B cell (primary cell): ENCODE data around the gene CDC25C.

Experiments
- EZH2 ChIP-seq: IDR thresholded peaks from 2 replicates; pipeline ENCODE4 v1.6.1; 2012; ENCODE audit warnings: borderline replicate concordance, low read depth, mild to moderate bottlenecking, moderate library complexity, low read length; ENCODE audit not compliant: insufficient read depth, poor library complexity, severe bottlenecking
- TF ChIP-seq, protein P1 (sequence below): fragments of 200-600 bp; IDR thresholded peaks from one replicate; pipeline ENCODE4 v1.8.0; 2022; ENCODE audit warnings: antibody characterized with exemption, mild to moderate bottlenecking

DNA sequence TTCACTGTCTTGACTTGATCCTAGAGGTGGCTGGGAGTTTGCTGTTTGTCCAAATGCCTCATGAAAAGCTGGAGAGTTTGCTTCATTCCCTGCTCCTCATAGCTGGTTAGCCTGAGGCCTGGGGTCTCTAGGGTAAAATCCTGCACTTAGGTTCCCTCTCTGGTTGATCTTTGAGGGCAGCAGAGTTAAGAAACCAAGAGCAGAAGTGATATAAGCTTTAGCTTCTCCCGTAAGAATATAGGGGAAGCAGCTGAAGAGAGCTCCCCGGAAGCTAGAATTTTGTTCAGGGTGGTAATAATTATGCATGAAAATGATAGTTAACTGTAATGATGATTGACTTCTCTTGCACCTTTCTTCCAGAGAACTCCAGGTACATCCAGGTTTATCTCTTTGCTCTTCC is 7.9 kb upstream of the CDC25C start:
- TF ChIP-seq, protein P1, sequence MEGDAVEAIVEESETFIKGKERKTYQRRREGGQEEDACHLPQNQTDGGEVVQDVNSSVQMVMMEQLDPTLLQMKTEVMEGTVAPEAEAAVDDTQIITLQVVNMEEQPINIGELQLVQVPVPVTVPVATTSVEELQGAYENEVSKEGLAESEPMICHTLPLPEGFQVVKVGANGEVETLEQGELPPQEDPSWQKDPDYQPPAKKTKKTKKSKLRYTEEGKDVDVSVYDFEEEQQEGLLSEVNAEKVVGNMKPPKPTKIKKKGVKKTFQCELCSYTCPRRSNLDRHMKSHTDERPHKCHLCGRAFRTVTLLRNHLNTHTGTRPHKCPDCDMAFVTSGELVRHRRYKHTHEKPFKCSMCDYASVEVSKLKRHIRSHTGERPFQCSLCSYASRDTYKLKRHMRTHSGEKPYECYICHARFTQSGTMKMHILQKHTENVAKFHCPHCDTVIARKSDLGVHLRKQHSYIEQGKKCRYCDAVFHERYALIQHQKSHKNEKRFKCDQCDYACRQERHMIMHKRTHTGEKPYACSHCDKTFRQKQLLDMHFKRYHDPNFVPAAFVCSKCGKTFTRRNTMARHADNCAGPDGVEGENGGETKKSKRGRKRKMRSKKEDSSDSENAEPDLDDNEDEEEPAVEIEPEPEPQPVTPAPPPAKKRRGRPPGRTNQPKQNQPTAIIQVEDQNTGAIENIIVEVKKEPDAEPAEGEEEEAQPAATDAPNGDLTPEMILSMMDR, result no peak
- no peak for TF ChIP-seq EZH2
